ENCODE measurements around the gene HMX3.
"Not testable (repeated sequence)": the region's sequence is repeated elsewhere in the genome, so short reads cannot be mapped to it uniquely, and the experiment has no call there.

Gene HMX3

DNA sequence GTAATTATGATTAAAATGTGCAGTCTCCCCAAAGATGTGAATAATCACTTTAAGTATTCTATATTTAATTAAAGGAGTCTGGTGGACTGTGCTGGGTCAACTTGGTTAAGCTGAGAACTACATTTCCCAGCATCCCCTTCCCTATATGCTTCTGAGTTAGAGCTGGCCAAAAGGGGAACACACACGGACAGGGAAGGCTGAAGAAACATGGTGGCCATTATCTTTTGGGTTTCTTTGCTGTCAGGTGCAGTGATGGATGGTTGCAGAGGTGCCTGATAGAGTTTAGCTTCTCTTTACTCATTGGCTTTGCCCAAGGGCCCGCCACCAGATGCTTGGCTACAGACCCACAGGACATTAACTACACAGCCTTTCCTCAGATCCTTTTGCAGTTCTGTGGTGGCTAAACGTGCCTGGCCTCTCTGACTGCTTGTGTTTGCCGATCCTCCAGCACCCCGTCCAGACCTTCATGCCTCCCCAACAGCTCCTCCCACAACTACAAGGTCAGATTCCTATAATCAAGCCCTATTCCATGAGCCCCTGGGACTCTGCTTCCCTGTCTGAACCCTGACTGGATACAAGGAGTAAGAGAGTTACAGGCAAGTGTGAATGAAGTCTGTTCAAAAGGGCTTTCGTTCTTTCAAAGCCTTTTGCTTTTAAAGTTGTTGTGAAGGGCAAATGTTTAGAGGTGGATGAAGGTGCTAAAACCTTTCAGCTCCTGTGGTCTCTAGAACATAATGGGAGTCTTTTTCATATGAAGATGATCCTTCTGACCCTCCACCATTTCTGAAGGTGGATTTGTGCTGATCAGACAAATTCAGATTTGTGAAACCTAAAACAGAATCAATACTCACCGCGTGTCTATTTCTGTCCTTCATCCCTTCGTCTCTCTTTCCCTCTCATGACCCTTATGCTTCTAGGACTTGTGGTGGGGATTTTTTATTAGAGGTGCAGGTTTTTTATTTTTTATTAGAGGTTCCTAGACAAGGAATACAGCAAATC, 39.9 kb downstream of the HMX3 start:
- DNase-seq (ENCODE audit: low read depth in 2 of 2), result no peak

DNA sequence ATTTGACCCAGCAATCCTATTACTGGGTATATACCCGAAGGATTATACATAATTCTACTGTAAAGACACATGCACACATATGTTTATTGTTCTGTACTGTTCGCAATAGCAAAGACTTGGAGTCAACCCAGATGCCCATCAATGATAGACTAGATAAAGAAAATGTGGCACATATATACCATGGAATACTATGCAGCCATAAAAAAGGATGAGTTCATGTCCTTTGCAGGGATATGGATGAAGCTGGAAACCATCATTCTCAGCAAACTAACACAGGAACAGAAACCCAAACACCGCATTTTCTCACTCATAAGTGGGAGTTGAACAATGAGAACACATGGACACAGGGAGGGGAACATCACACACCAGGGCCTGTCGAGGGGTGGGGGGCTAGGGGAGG, 42.6 kb downstream of the HMX3 start:
- not testable (repeated sequence) for DNase-seq (ENCODE audit: low read depth in 2 of 2)

DNA sequence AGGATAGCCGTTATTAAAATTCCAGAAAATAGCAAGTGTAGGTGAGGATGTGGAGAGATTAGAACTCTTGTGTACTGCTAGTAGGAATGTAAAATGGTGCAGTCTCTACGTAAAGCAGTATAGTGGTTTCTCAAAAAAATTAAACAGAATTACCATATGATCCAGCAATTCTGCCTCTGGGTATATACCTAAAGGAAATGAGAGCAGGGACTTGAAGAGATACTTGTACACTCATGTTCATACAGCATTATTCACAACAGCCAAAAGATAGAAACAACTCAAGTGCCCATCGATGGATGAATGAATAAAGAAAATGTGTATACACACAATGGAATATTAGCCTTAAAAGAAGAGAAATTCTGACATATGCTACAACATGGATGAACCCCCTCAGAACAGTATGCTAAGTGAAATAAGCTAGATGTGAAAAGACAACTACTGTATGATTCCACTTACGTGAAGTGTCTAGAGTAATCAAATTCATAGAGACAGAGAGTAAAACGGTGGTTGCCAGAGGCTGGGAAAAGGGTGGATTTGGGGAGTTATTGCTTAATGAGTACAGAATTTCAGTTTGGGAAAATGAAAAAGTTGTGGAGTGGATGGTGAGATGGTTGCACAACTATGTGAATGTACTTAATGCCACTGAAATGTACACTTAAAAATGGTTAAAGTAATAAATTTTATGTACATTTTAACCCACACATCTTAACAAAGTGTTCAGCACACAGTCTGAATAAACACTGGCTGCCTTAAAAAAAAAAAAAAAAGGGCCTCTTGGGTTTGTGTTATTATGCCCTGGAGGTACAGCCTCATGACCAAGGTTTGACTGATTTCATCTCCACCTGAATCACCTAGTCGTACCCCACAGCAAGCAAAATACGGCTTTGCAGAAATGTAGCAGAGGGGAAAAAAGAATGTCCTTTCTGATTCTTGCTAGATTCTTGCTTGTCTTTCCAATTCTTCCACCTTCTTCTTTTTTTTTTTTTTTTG, 44.6 kb downstream of the HMX3 start:
- DNase-seq (ENCODE audit: low read depth in 2 of 2), result no peak

DNA sequence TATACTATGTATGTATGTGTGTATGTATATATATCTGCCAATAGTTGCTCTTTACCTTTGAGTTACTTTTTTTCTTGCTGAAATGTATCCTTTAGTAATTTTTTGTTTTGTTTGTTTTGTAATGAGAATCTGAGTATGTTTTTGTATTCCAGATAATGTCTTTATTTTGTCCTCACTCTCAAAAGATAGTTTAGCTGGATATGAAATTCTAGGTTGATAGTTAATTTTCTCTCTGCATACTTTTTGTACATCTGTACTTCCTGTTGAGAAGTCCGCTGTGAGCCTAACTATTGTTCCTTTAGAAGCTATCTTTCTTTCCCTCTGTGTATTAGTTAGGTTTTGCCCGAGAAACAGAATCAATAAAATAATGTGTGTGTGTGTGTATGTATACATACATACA, 48.0 kb downstream of the HMX3 start:
- no peak for DNase-seq (ENCODE audit: low read depth in 2 of 2)

DNA sequence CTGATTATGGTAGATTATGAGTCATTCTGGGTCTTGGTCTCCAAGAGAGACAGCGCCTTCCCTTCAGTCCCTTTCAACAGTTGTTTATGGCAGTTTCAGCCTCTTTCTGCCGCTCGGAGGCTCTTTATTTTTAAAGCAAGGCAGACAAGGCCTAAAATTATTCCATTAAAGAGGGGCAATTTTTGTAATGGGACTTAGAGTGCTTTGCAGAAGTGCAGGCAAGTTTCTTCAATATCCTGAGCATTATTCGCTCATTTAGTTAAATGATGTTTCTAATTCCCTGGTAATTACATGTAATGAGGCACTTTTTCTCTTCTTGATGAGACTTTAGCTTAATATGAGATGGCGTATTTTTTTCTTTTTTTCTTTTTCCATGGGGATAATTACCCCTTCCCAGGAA, 52.0 kb downstream of the HMX3 start:
- no peak for DNase-seq (ENCODE audit: low read depth in 2 of 2)

All from stimulated activated CD8-positive, alpha-beta memory T cell treated with anti-CD3 and anti-CD28 coated beads, Interleukin-15, amount 100 ng/mL, for 4 hours (primary cell).